HG02678 (cell line): Measurements from ENCODE around the gene SKAP1.
A peak's percentile ranks its signal among the peaks of the same experiment; 100 is the strongest.

Experiments
- ATAC-seq: cut with Tn5 transposase; IDR thresholded peaks from one replicate; pipeline ENCODE4 v1.9.1; 2021; ENCODE audit warnings: mild to moderate bottlenecking, moderate library complexity; ENCODE audit not compliant: unreplicated experiment

SKAP1 gene

GRCh38 chr17:48429638-48430586, at the start of gene SKAP1:
Gene SKAP1 (minus strand): TSS chr17:48430214.
- peak; percentile 74 for ATAC-seq

- ATAC-seq = no peak
Observed at GRCh38 chr17:48479014-48479402, 49.0 kb upstream of the SKAP1 start.

- peak; percentile 71 for ATAC-seq
Observed at GRCh38 chr17:48478224-48479013, 48.4 kb upstream of the SKAP1 start.

- no peak for ATAC-seq
Observed at GRCh38 chr17:48477221-48477620, 47.2 kb upstream of the SKAP1 start.

GRCh38 chr17:48472411-48473281, 42.6 kb upstream of the SKAP1 start:
- no peak for ATAC-seq

GRCh38 chr17:48471817-48472410, 41.9 kb upstream of the SKAP1 start:
- ATAC-seq = no peak

GRCh38 chr17:48470388-48471034, 40.5 kb upstream of the SKAP1 start:
- ATAC-seq = no peak

GRCh38 chr17:48469227-48469626, 39.2 kb upstream of the SKAP1 start:
- no peak for ATAC-seq

- ATAC-seq = no peak
Observed at GRCh38 chr17:48468299-48468698, 38.3 kb upstream of the SKAP1 start.

GRCh38 chr17:48465884-48466283, 35.9 kb upstream of the SKAP1 start:
- ATAC-seq = no peak

GRCh38 chr17:48463526-48463925, 33.5 kb upstream of the SKAP1 start:
- ATAC-seq = no peak

- ATAC-seq = no peak
Observed at GRCh38 chr17:48462946-48463345, 32.9 kb upstream of the SKAP1 start.

- ATAC-seq = no peak
Observed at GRCh38 chr17:48460052-48460451, 30.0 kb upstream of the SKAP1 start.

GRCh38 chr17:48459070-48459844, 29.2 kb upstream of the SKAP1 start:
- ATAC-seq = no peak

- ATAC-seq = no peak
Observed at GRCh38 chr17:48457080-48457836, 27.2 kb upstream of the SKAP1 start.

- ATAC-seq = no peak
Observed at GRCh38 chr17:48456589-48456988, 26.6 kb upstream of the SKAP1 start.

- ATAC-seq = no peak
Observed at GRCh38 chr17:48455791-48456190, 25.8 kb upstream of the SKAP1 start.

- ATAC-seq = no peak
Observed at GRCh38 chr17:48453447-48453846, 23.4 kb upstream of the SKAP1 start.

- no peak for ATAC-seq
Observed at GRCh38 chr17:48451489-48451888, 21.5 kb upstream of the SKAP1 start.
